GM23338 (cell line): ENCODE results near the gene MANSC1. TPM values are rescaled to one million over a fixed set of nuclear protein-coding genes. Genes with fewer than 3 reads are reported as not detected.

Source experiments
- ATAC-seq: fragments of 200-7000 bp; cut with Tn5 transposase; 3 replicates; pipeline ENCODE4 v1.9.1; 2020
- DNase-seq: peaks from one replicate; pipeline ENCODE4 v3.0.0-alpha.2; 2015; ENCODE audit warnings: low spot score
- H2AFZ ChIP-seq: fragments of 200-600 bp; sonication (generic); 2 replicates; pipeline ENCODE4 v1.8.0; 2016; ENCODE audit warnings: antibody characterized with exemption, mild to moderate bottlenecking, moderate library complexity
- H3F3A ChIP-seq: fragments of 200-600 bp; sonication (generic); replicated peaks from 2 replicates; pipeline ENCODE4 v1.8.0; 2017; ENCODE audit warnings: antibody characterized with exemption, mixed run types, low read depth
- H3K27ac ChIP-seq: fragments of 200-600 bp; sonication (generic); 2 replicates; pipeline ENCODE4 v1.6.1; 2016; ENCODE audit warnings: low read depth
- H3K27me3 ChIP-seq: fragments of 200-600 bp; sonication (generic); 2 replicates; pipeline ENCODE4 v1.8.0; 2016; ENCODE audit warnings: mild to moderate bottlenecking, mixed run types, moderate library complexity; ENCODE audit not compliant: insufficient read depth
- H3K36me3 ChIP-seq: fragments of 200-600 bp; sonication (generic); 2 replicates; pipeline ENCODE4 v1.8.0; 2016; ENCODE audit warnings: mild to moderate bottlenecking; ENCODE audit not compliant: insufficient read depth
- H3K4me1 ChIP-seq: fragments of 200-600 bp; sonication (generic); 2 replicates; pipeline ENCODE4 v1.8.0; 2016; ENCODE audit warnings: mild to moderate bottlenecking, moderate library complexity; ENCODE audit not compliant: insufficient read depth
- H3K4me2 ChIP-seq: fragments of 200-600 bp; sonication (generic); 2 replicates; pipeline ENCODE4 v1.7.1; 2017; ENCODE audit warnings: mixed run types
- H3K4me3 ChIP-seq: fragments of 200-600 bp; sonication (generic); 2 replicates; pipeline ENCODE4 v1.6.1; 2016; ENCODE audit warnings: mixed run types
- H3K79me2 ChIP-seq: fragments of 200-600 bp; sonication (generic); replicated peaks from 2 replicates; pipeline ENCODE4 v1.8.0; 2017; ENCODE audit warnings: mild to moderate bottlenecking; ENCODE audit not compliant: insufficient read depth
- H3K9me2 ChIP-seq: fragments of 200-600 bp; sonication (generic); 2 replicates; pipeline ENCODE4 v1.8.0; 2017; ENCODE audit not compliant: insufficient read depth
- H4K20me1 ChIP-seq: fragments of 200-600 bp; sonication (generic); replicated peaks from 2 replicates; pipeline ENCODE4 v1.8.0; 2017; ENCODE audit warnings: mild to moderate bottlenecking; ENCODE audit not compliant: insufficient read depth
- H3K27ac Mint-ChIP-seq: 2 replicates; pipeline ENCODE4 v1.8.0; 2020; ENCODE audit warnings: inconsistent platforms, mild to moderate bottlenecking, moderate library complexity, mixed read lengths
- H3K27me3 Mint-ChIP-seq: 3 replicates; pipeline ENCODE4 v1.8.0; 2022; ENCODE audit warnings: low read depth, mild to moderate bottlenecking, moderate library complexity, mixed read lengths, inconsistent platforms; ENCODE audit not compliant: insufficient read depth, poor library complexity
- H3K36me3 Mint-ChIP-seq: 3 replicates; pipeline ENCODE4 v1.8.0; 2021; ENCODE audit warnings: low read depth, mild to moderate bottlenecking, inconsistent platforms, moderate library complexity, mixed read lengths
- H3K4me1 Mint-ChIP-seq: 3 replicates; pipeline ENCODE4 v1.8.0; 2020; ENCODE audit warnings: mild to moderate bottlenecking, inconsistent platforms, mixed read lengths
- H3K4me3 Mint-ChIP-seq: 3 replicates; pipeline ENCODE4 v1.8.0; 2021; ENCODE audit warnings: moderate library complexity, mild to moderate bottlenecking, inconsistent platforms, mixed read lengths
- H3K9me3 Mint-ChIP-seq: 3 replicates; pipeline ENCODE4 v1.8.0; 2020; ENCODE audit warnings: moderate library complexity, mild to moderate bottlenecking, inconsistent platforms, mixed read lengths
- CREB1 ChIP-seq: fragments of 250-450 bp; sonication (Bioruptor Pico); IDR thresholded peaks from 2 replicates; pipeline ENCODE4 v1.5.0; 2020; ENCODE audit warnings: low read depth, mild to moderate bottlenecking, moderate library complexity
- CTCF ChIP-seq, 2 experiments: fragments of 200-600 bp in 1 of 2; sonication (generic) in 1 of 2; conservative IDR thresholded peaks; 2 replicates each; pipeline versions ENCODE4 v1.5.1 to v1.6.1; 2016 to 2017; ENCODE audit warnings: antibody characterized with exemption in 2 of 2, low read depth in 2 of 2, mild to moderate bottlenecking in 2 of 2, moderate library complexity in 1 of 2
- ETS1 ChIP-seq: IDR thresholded peaks from 2 replicates; pipeline ENCODE4 v1.6.1; 2016; ENCODE audit warnings: antibody characterized with exemption
- EZH2 ChIP-seq: fragments of 200-600 bp; sonication (generic); IDR thresholded peaks from one replicate; pipeline ENCODE4 v1.8.0; 2017; ENCODE audit warnings: antibody characterized with exemption, mild to moderate bottlenecking, low read depth; ENCODE audit not compliant: unreplicated experiment
- EZH2phosphoT487 ChIP-seq: fragments of 200-600 bp; sonication (generic); IDR thresholded peaks from one replicate; pipeline ENCODE4 v1.8.1; 2018; ENCODE audit warnings: antibody characterized with exemption; ENCODE audit not compliant: unreplicated experiment
- JUNB ChIP-seq: IDR thresholded peaks from one replicate; pipeline ENCODE4 v1.6.1; 2016; ENCODE audit warnings: antibody characterized with exemption; ENCODE audit not compliant: unreplicated experiment
- REST ChIP-seq: IDR thresholded peaks from one replicate; pipeline ENCODE4 v1.6.1; 2018; ENCODE audit warnings: antibody characterized with exemption; ENCODE audit not compliant: unreplicated experiment
- STAT1 ChIP-seq: IDR thresholded peaks from one replicate; pipeline ENCODE4 v1.6.1; 2016; ENCODE audit warnings: antibody characterized with exemption; ENCODE audit not compliant: unreplicated experiment
- ZNF331 ChIP-seq: fragments of 250-450 bp; sonication (Bioruptor Pico); IDR thresholded peaks from 2 replicates; pipeline ENCODE4 v1.5.0; 2020; ENCODE audit warnings: low read depth, mild to moderate bottlenecking, moderate library complexity
- ZNF462 ChIP-seq: fragments of 250-450 bp; sonication (Bioruptor Pico); IDR thresholded peaks from 2 replicates; pipeline ENCODE4 v1.5.0; 2020; ENCODE audit warnings: mild to moderate bottlenecking, moderate library complexity
- polyA plus RNA-seq: library from polyadenylated mRNA; unstranded; fragments of >200 nt; fragmentation: Nextera tagmentation; extraction: Ambion mirVana; gene quantifications from 2 replicates; pipeline ENCODE4 v1.2.1, GENCODE V29; 2016
- total RNA-seq: library from RNA; depleted of rRNA; stranded (reverse); fragments of >200 nt; shearing (Covaris generic); gene quantifications from 2 replicates; pipeline ENCODE4 v1.2.3, GENCODE V29; 2014

The MANSC1 gene
- total and polyA plus RNA-seq, 2 experiments from 2014 or later = 4.4 to 5.1 TPM

GRCh38 chr12:12331896-12332295 is 18.1 kb downstream of the MANSC1 start:
- H3K4me1 Mint-ChIP-seq = peaks cover 25% of the 10 kb centered on the region
- Histone ChIP-seq H3K27me3 (no peaks in the 10 kb centered on the region), H3K4me2 (no peak overlapping the region), H3F3A (no peaks in the 10 kb centered on the region; the same call in 1 of the 2 replicates), H2AFZ (no peak overlapping the region), H3K79me2 (no peaks in the 10 kb centered on the region), H3K36me3 (no peaks in the 10 kb centered on the region), H3K9me2 (no peaks in the 10 kb centered on the region), H4K20me1 (no peaks in the 10 kb centered on the region), H3K4me1 (peaks cover 14% of the 10 kb centered on the region; the same call in 1 of the 2 replicates), H3K4me3 (no peak overlapping the region), H3K27ac (no peak overlapping the region)
- ATAC-seq (no peak; the same call in 2 of the 3 replicates), DNase-seq (no peak)
- peak overlapping the region; percentile 40; the same call in 1 of the 2 replicates for H3K27ac Mint-ChIP-seq
- TF ChIP-seq REST (no peak), EZH2 (no peak), JUNB (no peak), EZH2phosphoT487 (no peak), ETS1 (no peak), CTCF (conservative IDR thresholded peaks at IDR 0.05; ENCODE audit: low read depth in 2 of 2) (no peak), ZNF331 (CRISPR knock-in tag) (no peak), ZNF462 (CRISPR knock-in tag) (no peak), STAT1 (no peak), CREB1 (CRISPR knock-in tag) (no peak)
- H3K27me3 Mint-ChIP-seq = peaks cover 13% of the 10 kb centered on the region
- no peak overlapping the region for H3K4me3 Mint-ChIP-seq
- H3K9me3 Mint-ChIP-seq = no peaks in the 10 kb centered on the region
- H3K36me3 Mint-ChIP-seq = no peaks in the 10 kb centered on the region
